Thoracic aorta (tissue), 2 donors: Measurements from ENCODE around the gene SNORC. TPM values are rescaled to one million over a fixed set of nuclear protein-coding genes. Genes with fewer than 3 reads are reported as not detected.

Source experiments
- ATAC-seq: fragments of 150-250 bp; one replicate; pipeline ENCODE4 v1.8.0; 2017; ENCODE audit warnings: low read depth; ENCODE audit not compliant: insufficient number of reproducible peaks, low FRiP score
- DNase-seq: peaks from one replicate; pipeline ENCODE4 v3.0.0-alpha.2; 2020; ENCODE audit warnings: low spot score
- H3K27ac ChIP-seq, 2 donors: fragments of 200-600 bp; sonication (generic); 1 replicate in 1 of 2; 2 replicates in 1 of 2; pipeline ENCODE4 v1.5.1; 2016; ENCODE audit warnings: mild to moderate bottlenecking in 2 of 2, moderate library complexity in 2 of 2
- H3K27me3 ChIP-seq: fragments of 200-600 bp; sonication (generic); replicated peaks from 2 replicates; pipeline ENCODE4 v1.6.0; 2016; ENCODE audit warnings: mild to moderate bottlenecking; ENCODE audit not compliant: insufficient read depth
- H3K36me3 ChIP-seq: fragments of 200-600 bp; sonication (generic); one replicate; pipeline ENCODE4 v1.5.1; 2016
- H3K4me1 ChIP-seq, 2 donors: fragments of 200-600 bp; sonication (generic); 1 replicate in 1 of 2; 2 replicates in 1 of 2; pipeline versions ENCODE4 v1.5.1 to v1.6.0; 2016; ENCODE audit warnings: low read depth in 2 of 2, mild to moderate bottlenecking in 1 of 2; ENCODE audit not compliant: control insufficient read depth in 1 of 2
- H3K4me3 ChIP-seq: fragments of 200-600 bp; sonication (generic); 2 replicates; pipeline ENCODE4 v1.5.1; 2016; ENCODE audit warnings: mild to moderate bottlenecking
- H3K9me3 ChIP-seq: fragments of 200-600 bp; sonication (generic); 2 replicates; pipeline ENCODE4 v1.5.1; 2016
- CTCF ChIP-seq: fragments of 200-600 bp; sonication (generic); IDR thresholded peaks from one replicate; pipeline ENCODE4 v1.5.1; 2019; ENCODE audit warnings: antibody characterized with exemption
- total RNA-seq, 2 donors: library from RNA; depleted of rRNA; stranded (reverse); fragments of >200 nt; gene quantifications; one replicate each; pipeline versions ENCODE4 v1.1.0 to v1.2.3, GENCODE V29; 2016

The SNORC gene
- total RNA-seq, 2 donors from 2014 or later = 0.41 to 0.63 TPM

- ATAC-seq (no peak), DNase-seq (no peak)
- H3K27me3 ChIP-seq = no peaks in the 10 kb centered on the region
- H3K4me3 ChIP-seq = no peak overlapping the region
- no peak overlapping the region for H3K27ac ChIP-seq
- no peaks in the 10 kb centered on the region for H3K36me3 ChIP-seq
- no peaks in the 10 kb centered on the region for H3K9me3 ChIP-seq
- TF ChIP-seq CTCF = no peak
- H3K4me1 ChIP-seq = no peaks in the 10 kb centered on the region
Measured at GRCh38 chr2:232866104-232866503, 4.0 kb upstream of the SNORC start.

GRCh38 chr2:232869138-232870017, 686 bp upstream of the SNORC start:
- Histone ChIP-seq H3K27me3 (no peaks in the 10 kb centered on the region), H3K36me3 (no peaks in the 10 kb centered on the region), H3K27ac (no peak overlapping the region), H3K4me3 (no peak overlapping the region), H3K4me1 (no peaks in the 10 kb centered on the region), H3K9me3 (no peaks in the 10 kb centered on the region)
- ATAC-seq = no peak
- TF ChIP-seq CTCF = no peak
- no peak for DNase-seq

- Histone ChIP-seq H3K36me3 (no peaks in the 10 kb centered on the region), H3K4me3 (no peak overlapping the region), H3K9me3 (no peaks in the 10 kb centered on the region), H3K4me1 (peaks cover 3 to 6% of the 10 kb centered on the region in 2 donors), H3K27me3 (no peaks in the 10 kb centered on the region), H3K27ac (no peak overlapping the region)
- TF ChIP-seq CTCF = no peak
- ATAC-seq (no peak), DNase-seq (no peak)
Measured at GRCh38 chr2:232870766-232871371, 805 bp downstream of the SNORC start.

GRCh38 chr2:232871418-232871834, 1.4 kb downstream of the SNORC start:
- peaks cover 3 to 7% of the 10 kb centered on the region in 2 donors for H3K4me1 ChIP-seq
- H3K9me3 ChIP-seq = no peaks in the 10 kb centered on the region
- no peak for TF ChIP-seq CTCF
- no peaks in the 10 kb centered on the region for H3K27me3 ChIP-seq
- no peaks in the 10 kb centered on the region for H3K36me3 ChIP-seq
- no peak overlapping the region for H3K4me3 ChIP-seq
- DNase-seq (no peak), ATAC-seq (no peak)
- H3K27ac ChIP-seq = no peak overlapping the region
